ENCODE data around the gene DOCK4. TPM values are rescaled to one million over a fixed set of nuclear protein-coding genes. Genes with fewer than 3 reads are reported as not detected.

DOCK4 gene
- total and polyA plus RNA-seq, 4 donors = 7.2 to 48.9 (median 12.8) TPM

GRCh38 chr7:111893190-111893589 lies 313.0 kb downstream of the DOCK4 start:
- H3K9me3 ChIP-seq (ENCODE audit: control insufficient read depth in 4 of 4, low read length in 3 of 4) = no peaks in the 10 kb centered on the region
- 92% methylated on average over 5 of the region's 5 CpGs for WGBS
- H3K9ac ChIP-seq (ENCODE audit: low read depth in 1 of 2, low read length in 2 of 2) = no peak overlapping the region
- peaks cover 0 to 11% (median 7%) of the 10 kb centered on the region in 4 donors for H3K36me3 ChIP-seq (ENCODE audit: control insufficient read depth in 4 of 4, insufficient read depth in 3 of 4, low read depth in 1 of 4, low read length in 3 of 4)
- no peak overlapping the region for H3K27ac ChIP-seq (ENCODE audit: low read depth in 1 of 2, low read length in 2 of 2)
- no peaks in the 10 kb centered on the region for H3K27me3 ChIP-seq (ENCODE audit: control insufficient read depth in 4 of 4, insufficient read depth in 4 of 4, low read length in 3 of 4)
- H3K4me1 ChIP-seq (ENCODE audit: control insufficient read depth in 4 of 4, insufficient read depth in 4 of 4, low read length in 3 of 4) = no peaks in the 10 kb centered on the region
- TF ChIP-seq SP1 (IDR thresholded peaks at IDR 0.05) (no peak), FOXA1 (IDR thresholded peaks at IDR 0.05) (no peak), EGR1 (IDR thresholded peaks at IDR 0.05; ENCODE audit: low read depth in 2 of 2) (no peak), ZBTB33 (IDR thresholded peaks at IDR 0.05) (no peak), HNF4G (IDR thresholded peaks at IDR 0.05) (no peak), RXRA (IDR thresholded peaks at IDR 0.05) (no peak), FOXA2 (IDR thresholded peaks at IDR 0.05) (no peak), TAF1 (conservative IDR thresholded peaks at IDR 0.05) (no peak), YY1 (IDR thresholded peaks at IDR 0.05) (no peak), GABPA (IDR thresholded peaks at IDR 0.05 in 1 of 2, conservative IDR thresholded peaks at IDR 0.05 in 1 of 2) (no peak), NR2F2 (IDR thresholded peaks at IDR 0.05) (no peak)
- TF ChIP-seq, protein P1, sequence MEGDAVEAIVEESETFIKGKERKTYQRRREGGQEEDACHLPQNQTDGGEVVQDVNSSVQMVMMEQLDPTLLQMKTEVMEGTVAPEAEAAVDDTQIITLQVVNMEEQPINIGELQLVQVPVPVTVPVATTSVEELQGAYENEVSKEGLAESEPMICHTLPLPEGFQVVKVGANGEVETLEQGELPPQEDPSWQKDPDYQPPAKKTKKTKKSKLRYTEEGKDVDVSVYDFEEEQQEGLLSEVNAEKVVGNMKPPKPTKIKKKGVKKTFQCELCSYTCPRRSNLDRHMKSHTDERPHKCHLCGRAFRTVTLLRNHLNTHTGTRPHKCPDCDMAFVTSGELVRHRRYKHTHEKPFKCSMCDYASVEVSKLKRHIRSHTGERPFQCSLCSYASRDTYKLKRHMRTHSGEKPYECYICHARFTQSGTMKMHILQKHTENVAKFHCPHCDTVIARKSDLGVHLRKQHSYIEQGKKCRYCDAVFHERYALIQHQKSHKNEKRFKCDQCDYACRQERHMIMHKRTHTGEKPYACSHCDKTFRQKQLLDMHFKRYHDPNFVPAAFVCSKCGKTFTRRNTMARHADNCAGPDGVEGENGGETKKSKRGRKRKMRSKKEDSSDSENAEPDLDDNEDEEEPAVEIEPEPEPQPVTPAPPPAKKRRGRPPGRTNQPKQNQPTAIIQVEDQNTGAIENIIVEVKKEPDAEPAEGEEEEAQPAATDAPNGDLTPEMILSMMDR (IDR thresholded peaks at IDR 0.05; ENCODE audit: low read depth, low read length, missing input control) = no peak
- TF ChIP-seq, protein P2, sequence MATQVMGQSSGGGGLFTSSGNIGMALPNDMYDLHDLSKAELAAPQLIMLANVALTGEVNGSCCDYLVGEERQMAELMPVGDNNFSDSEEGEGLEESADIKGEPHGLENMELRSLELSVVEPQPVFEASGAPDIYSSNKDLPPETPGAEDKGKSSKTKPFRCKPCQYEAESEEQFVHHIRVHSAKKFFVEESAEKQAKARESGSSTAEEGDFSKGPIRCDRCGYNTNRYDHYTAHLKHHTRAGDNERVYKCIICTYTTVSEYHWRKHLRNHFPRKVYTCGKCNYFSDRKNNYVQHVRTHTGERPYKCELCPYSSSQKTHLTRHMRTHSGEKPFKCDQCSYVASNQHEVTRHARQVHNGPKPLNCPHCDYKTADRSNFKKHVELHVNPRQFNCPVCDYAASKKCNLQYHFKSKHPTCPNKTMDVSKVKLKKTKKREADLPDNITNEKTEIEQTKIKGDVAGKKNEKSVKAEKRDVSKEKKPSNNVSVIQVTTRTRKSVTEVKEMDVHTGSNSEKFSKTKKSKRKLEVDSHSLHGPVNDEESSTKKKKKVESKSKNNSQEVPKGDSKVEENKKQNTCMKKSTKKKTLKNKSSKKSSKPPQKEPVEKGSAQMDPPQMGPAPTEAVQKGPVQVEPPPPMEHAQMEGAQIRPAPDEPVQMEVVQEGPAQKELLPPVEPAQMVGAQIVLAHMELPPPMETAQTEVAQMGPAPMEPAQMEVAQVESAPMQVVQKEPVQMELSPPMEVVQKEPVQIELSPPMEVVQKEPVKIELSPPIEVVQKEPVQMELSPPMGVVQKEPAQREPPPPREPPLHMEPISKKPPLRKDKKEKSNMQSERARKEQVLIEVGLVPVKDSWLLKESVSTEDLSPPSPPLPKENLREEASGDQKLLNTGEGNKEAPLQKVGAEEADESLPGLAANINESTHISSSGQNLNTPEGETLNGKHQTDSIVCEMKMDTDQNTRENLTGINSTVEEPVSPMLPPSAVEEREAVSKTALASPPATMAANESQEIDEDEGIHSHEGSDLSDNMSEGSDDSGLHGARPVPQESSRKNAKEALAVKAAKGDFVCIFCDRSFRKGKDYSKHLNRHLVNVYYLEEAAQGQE (IDR thresholded peaks at IDR 0.05) = no peak
- H3K4me3 ChIP-seq (ENCODE audit: low read depth in 1 of 3, low read length in 3 of 3) = no peak overlapping the region
- no peak for DNase-seq (ENCODE audit: low spot score)

GRCh38 chr7:111892588-111892987 lies 313.6 kb downstream of the DOCK4 start:
- no peaks in the 10 kb centered on the region for H3K9me3 ChIP-seq (ENCODE audit: control insufficient read depth in 4 of 4, low read length in 3 of 4)
- H3K4me3 ChIP-seq (ENCODE audit: low read depth in 1 of 3, low read length in 3 of 3) = no peak overlapping the region
- no peak overlapping the region for H3K27ac ChIP-seq (ENCODE audit: low read depth in 1 of 2, low read length in 2 of 2)
- no peaks in the 10 kb centered on the region for H3K4me1 ChIP-seq (ENCODE audit: control insufficient read depth in 4 of 4, insufficient read depth in 4 of 4, low read length in 3 of 4)
- no peak overlapping the region for H3K9ac ChIP-seq (ENCODE audit: low read depth in 1 of 2, low read length in 2 of 2)
- peaks cover 0 to 10% (median 7%) of the 10 kb centered on the region in 4 donors for H3K36me3 ChIP-seq (ENCODE audit: control insufficient read depth in 4 of 4, insufficient read depth in 3 of 4, low read depth in 1 of 4, low read length in 3 of 4)
- WGBS = 85% methylated on average over 3 of the region's 3 CpGs
- no peak for DNase-seq (ENCODE audit: low spot score)
- H3K27me3 ChIP-seq (ENCODE audit: control insufficient read depth in 4 of 4, insufficient read depth in 4 of 4, low read length in 3 of 4) = no peaks in the 10 kb centered on the region
- TF ChIP-seq EGR1 (IDR thresholded peaks at IDR 0.05; ENCODE audit: low read depth in 2 of 2) (no peak), ATF3 (IDR thresholded peaks at IDR 0.05) (no peak), JUND (IDR thresholded peaks at IDR 0.05) (no peak), HNF4G (IDR thresholded peaks at IDR 0.05) (no peak), RXRA (IDR thresholded peaks at IDR 0.05) (no peak), TAF1 (conservative IDR thresholded peaks at IDR 0.05) (no peak), YY1 (IDR thresholded peaks at IDR 0.05) (no peak), HNF4A (conservative IDR thresholded peaks at IDR 0.05) (no peak), RAD21 (IDR thresholded peaks at IDR 0.05) (no peak), FOXA2 (IDR thresholded peaks at IDR 0.05) (no peak)
- TF ChIP-seq, protein P1 (IDR thresholded peaks at IDR 0.05; ENCODE audit: low read depth, low read length, missing input control) = no peak
- TF ChIP-seq, protein P2 (IDR thresholded peaks at IDR 0.05) = no peak

Data from liver (tissue), 9 donors.